Neural crest cell (in vitro differentiated cells): Measurements from ENCODE around the gene FBP1. TPM values are rescaled to one million over a fixed set of nuclear protein-coding genes. Genes with fewer than 3 reads are reported as not detected.

Experiments used
- DNase-seq: peaks from one replicate; pipeline ENCODE4 v3.0.0; 2021; ENCODE audit warnings: low read depth, mixed read lengths, low spot score
- H3K27ac Mint-ChIP-seq: one replicate; pipeline ENCODE4 v1.8.0; 2021; ENCODE audit warnings: mild to moderate bottlenecking, mixed read lengths; ENCODE audit not compliant: unreplicated experiment
- H3K27me3 Mint-ChIP-seq: 2 replicates; pipeline ENCODE4 v1.8.0; 2021; ENCODE audit warnings: low read depth, mild to moderate bottlenecking, mixed read lengths
- H3K36me3 Mint-ChIP-seq: 2 replicates; pipeline ENCODE4 v1.8.0; 2021; ENCODE audit warnings: low read depth, mild to moderate bottlenecking, mixed read lengths
- H3K4me1 Mint-ChIP-seq: 2 replicates; pipeline ENCODE4 v1.8.0; 2021; ENCODE audit warnings: mixed read lengths
- H3K4me3 Mint-ChIP-seq: one replicate; pipeline ENCODE4 v1.8.0; 2021; ENCODE audit warnings: mild to moderate bottlenecking, mixed read lengths
- H3K9me3 Mint-ChIP-seq: 2 replicates; pipeline ENCODE4 v1.8.0; 2021; ENCODE audit warnings: mixed read lengths
- total RNA-seq: library from RNA; stranded (reverse); gene quantifications from 2 replicates; pipeline ENCODE4 v1.2.1, GENCODE V29; 2021
- TF ChIP-seq, protein P1 (sequence below): fragments of 200-600 bp; sonication (generic); conservative IDR thresholded peaks from 2 replicates; pipeline ENCODE4 v1.5.0; 2021; ENCODE audit warnings: antibody characterized with exemption, mild to moderate bottlenecking

FBP1 gene
- total RNA-seq, 1 donor from 2014 or later = 0.86 TPM

DNA sequence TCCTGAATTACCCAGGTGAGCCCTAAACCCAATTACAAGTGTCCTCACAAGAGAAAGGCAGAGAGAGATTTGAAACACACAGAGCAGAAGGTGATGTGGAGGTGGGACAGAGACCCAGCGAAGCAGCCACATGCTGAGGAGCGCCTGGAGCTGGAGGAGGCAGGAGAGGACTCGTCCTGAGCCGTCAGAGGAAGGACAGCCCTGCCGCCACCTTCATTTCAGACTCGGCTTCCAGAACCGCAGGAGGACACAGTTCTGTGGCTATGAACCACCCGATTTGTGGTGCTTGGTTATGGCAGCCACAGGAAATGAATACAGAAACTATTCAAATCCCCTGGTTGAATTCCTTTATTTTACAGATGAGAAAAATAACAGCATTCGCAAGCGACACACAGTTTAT, 16.4 kb upstream of the FBP1 start:
- TF ChIP-seq, protein P1, sequence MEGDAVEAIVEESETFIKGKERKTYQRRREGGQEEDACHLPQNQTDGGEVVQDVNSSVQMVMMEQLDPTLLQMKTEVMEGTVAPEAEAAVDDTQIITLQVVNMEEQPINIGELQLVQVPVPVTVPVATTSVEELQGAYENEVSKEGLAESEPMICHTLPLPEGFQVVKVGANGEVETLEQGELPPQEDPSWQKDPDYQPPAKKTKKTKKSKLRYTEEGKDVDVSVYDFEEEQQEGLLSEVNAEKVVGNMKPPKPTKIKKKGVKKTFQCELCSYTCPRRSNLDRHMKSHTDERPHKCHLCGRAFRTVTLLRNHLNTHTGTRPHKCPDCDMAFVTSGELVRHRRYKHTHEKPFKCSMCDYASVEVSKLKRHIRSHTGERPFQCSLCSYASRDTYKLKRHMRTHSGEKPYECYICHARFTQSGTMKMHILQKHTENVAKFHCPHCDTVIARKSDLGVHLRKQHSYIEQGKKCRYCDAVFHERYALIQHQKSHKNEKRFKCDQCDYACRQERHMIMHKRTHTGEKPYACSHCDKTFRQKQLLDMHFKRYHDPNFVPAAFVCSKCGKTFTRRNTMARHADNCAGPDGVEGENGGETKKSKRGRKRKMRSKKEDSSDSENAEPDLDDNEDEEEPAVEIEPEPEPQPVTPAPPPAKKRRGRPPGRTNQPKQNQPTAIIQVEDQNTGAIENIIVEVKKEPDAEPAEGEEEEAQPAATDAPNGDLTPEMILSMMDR = no peak
- H3K4me3 Mint-ChIP-seq = no peak overlapping the region
- no peak for DNase-seq
- no peak overlapping the region for H3K27ac Mint-ChIP-seq
- peaks cover 19% of the 10 kb centered on the region for H3K4me1 Mint-ChIP-seq
- no peaks in the 10 kb centered on the region for H3K27me3 Mint-ChIP-seq
- no peaks in the 10 kb centered on the region for H3K36me3 Mint-ChIP-seq
- H3K9me3 Mint-ChIP-seq = no peaks in the 10 kb centered on the region

GRCh38 chr9:94654165-94654894, 15.0 kb upstream of the FBP1 start:
- peaks cover 23% of the 10 kb centered on the region for H3K4me1 Mint-ChIP-seq
- no peaks in the 10 kb centered on the region for H3K27me3 Mint-ChIP-seq
- H3K9me3 Mint-ChIP-seq = no peaks in the 10 kb centered on the region
- H3K36me3 Mint-ChIP-seq = no peaks in the 10 kb centered on the region
- H3K27ac Mint-ChIP-seq = no peak overlapping the region
- H3K4me3 Mint-ChIP-seq = no peak overlapping the region
- DNase-seq = no peak
- TF ChIP-seq, protein P1 = no peak

DNA sequence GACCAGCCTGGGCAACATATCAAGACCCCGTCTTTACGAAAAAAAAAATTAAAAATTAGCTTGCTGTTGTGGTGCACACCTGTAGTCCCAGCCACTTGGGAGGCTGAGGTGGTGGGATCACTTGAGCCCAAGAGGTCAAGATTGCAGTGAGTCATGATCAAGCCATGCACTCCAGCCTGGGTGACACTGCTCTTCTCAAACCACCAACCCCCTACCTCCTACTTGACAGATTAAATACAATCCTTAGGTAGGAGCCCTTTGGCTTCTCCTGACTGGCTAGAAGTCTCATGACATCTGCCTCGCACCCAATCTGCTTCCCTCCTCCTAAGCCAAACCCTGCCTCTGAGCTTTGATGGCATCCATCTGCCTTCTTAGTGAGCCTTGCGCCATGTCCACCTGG, 11.6 kb upstream of the FBP1 start:
- Mint-ChIP-seq H3K4me1 (peaks cover 30% of the 10 kb centered on the region), H3K9me3 (peaks cover 4% of the 10 kb centered on the region), H3K27ac (no peak overlapping the region), H3K36me3 (no peaks in the 10 kb centered on the region), H3K4me3 (no peak overlapping the region), H3K27me3 (no peaks in the 10 kb centered on the region)
- DNase-seq = no peak
- TF ChIP-seq, protein P1 = no peak

DNA sequence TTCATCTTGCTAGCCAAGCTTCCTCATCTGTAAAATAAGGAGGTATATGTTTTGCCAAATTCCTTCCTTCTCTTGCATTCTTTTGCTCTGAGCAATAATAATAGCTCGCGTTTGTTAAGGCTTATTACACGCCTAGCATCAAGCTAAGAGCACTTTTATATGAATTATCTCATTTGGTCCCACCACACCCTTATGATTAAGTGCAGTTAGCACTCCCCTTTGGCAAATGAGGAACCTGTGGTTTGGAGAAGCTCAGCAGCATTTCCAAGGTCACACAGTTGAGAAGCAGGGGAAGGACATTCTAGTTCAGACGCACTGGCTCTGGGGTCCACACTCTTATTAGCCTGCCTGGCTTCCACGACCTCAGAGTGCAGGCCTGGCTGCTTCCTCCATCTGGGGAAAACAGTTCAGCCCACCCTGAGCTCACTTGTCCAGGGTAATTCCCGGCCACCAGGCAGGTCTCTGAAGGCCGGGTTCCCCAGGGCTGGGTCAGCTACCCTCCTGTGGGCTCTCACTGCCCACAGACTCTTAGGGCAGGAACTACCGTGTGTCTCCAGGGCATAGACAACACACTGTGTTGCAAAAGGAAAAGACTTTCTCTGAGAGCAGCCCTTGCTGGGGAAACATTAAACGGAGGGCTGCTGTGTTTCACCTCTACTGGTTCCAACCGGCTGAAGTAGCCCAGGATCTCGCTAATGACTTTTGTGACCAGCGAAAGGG, 9.9 kb upstream of the FBP1 start:
- H3K4me1 Mint-ChIP-seq = peaks cover 34% of the 10 kb centered on the region
- H3K27me3 Mint-ChIP-seq = no peaks in the 10 kb centered on the region
- TF ChIP-seq, protein P1 = no peak
- H3K27ac Mint-ChIP-seq = no peak overlapping the region
- no peak for DNase-seq
- H3K4me3 Mint-ChIP-seq = no peak overlapping the region
- no peaks in the 10 kb centered on the region for H3K36me3 Mint-ChIP-seq
- H3K9me3 Mint-ChIP-seq = peaks cover 4% of the 10 kb centered on the region

DNA sequence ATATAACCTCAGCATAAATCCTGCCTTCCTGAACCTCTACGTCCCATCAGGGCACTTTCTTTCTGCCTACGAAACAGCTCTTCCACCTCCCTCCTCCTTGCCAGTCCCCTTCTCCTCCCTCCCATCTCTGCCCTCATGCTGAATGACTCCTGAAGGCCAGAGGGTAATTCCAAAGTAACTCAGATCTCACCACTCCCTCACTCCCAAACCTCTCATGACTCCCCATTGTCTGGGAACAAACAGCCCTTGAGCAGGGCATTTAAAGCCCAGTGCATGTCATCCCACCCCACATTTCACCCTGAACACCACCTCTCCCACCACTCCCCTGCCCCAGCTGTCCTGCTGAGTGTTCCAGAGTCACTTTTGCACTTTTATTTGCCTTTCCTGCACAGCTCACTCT, 8.9 kb upstream of the FBP1 start:
- H3K27me3 Mint-ChIP-seq = no peaks in the 10 kb centered on the region

More for the DNA sequence above, 8.9 kb upstream of the FBP1 start:
- DNase-seq = no peak
- TF ChIP-seq, protein P1 = no peak
- no peak overlapping the region for H3K27ac Mint-ChIP-seq
- H3K4me1 Mint-ChIP-seq = peaks cover 32% of the 10 kb centered on the region
- no peaks in the 10 kb centered on the region for H3K36me3 Mint-ChIP-seq
- no peak overlapping the region for H3K4me3 Mint-ChIP-seq
- H3K9me3 Mint-ChIP-seq = peaks cover 4% of the 10 kb centered on the region
